Left ventricle myocardium inferior (tissue), 1 donor: Measurements from ENCODE around the gene PTCD1. TPM values are rescaled to one million over a fixed set of nuclear protein-coding genes. Genes with fewer than 3 reads are reported as not detected.

Experiments used
- DNase-seq: peaks from one replicate; pipeline ENCODE4 v3.0.0-alpha.2; 2020
- H3K27ac ChIP-seq: fragments of 200-600 bp; replicated peaks from 2 replicates; pipeline ENCODE4 v1.8.0; 2021
- H3K27me3 ChIP-seq: fragments of 200-600 bp; 2 replicates; pipeline ENCODE4 v1.8.0; 2021; ENCODE audit warnings: low read depth
- H3K36me3 ChIP-seq: fragments of 200-600 bp; 2 replicates; pipeline ENCODE4 v1.8.0; 2021
- H3K4me1 ChIP-seq: fragments of 200-600 bp; 2 replicates; pipeline ENCODE4 v1.8.0; 2021
- H3K4me3 ChIP-seq: fragments of 200-600 bp; 2 replicates; pipeline ENCODE4 v1.8.0; 2021; ENCODE audit warnings: mild to moderate bottlenecking, moderate library complexity
- H3K9me3 ChIP-seq: fragments of 200-600 bp; replicated peaks from 2 replicates; pipeline ENCODE4 v1.8.0; 2021
- CTCF ChIP-seq: fragments of 200-600 bp; IDR thresholded peaks from 2 replicates; pipeline ENCODE4 v1.8.0; 2021; ENCODE audit warnings: antibody characterized with exemption, mild to moderate bottlenecking, borderline replicate concordance
- intact Hi-C: fragments of 100-400 bp; cut with micrococcal nuclease; formaldehyde crosslinking; loops from one replicate; pipeline ENCODE4 v1.11.0; 2022
- total RNA-seq: library from RNA; stranded (reverse); fragmentation: NEBNext Ultra II Directional; extraction: Animal tissue kit (Norgen Biotek cat#: 25700); gene quantifications from one replicate; pipeline ENCODE4 v1.2.1, GENCODE V29; 2021
- donor health status: DM: no; HTN: yes; CAD: no; lungs with severe emphysema.

Gene PTCD1
- total RNA-seq, 1 donor from 2014 or later = 4.3 TPM

DNA sequence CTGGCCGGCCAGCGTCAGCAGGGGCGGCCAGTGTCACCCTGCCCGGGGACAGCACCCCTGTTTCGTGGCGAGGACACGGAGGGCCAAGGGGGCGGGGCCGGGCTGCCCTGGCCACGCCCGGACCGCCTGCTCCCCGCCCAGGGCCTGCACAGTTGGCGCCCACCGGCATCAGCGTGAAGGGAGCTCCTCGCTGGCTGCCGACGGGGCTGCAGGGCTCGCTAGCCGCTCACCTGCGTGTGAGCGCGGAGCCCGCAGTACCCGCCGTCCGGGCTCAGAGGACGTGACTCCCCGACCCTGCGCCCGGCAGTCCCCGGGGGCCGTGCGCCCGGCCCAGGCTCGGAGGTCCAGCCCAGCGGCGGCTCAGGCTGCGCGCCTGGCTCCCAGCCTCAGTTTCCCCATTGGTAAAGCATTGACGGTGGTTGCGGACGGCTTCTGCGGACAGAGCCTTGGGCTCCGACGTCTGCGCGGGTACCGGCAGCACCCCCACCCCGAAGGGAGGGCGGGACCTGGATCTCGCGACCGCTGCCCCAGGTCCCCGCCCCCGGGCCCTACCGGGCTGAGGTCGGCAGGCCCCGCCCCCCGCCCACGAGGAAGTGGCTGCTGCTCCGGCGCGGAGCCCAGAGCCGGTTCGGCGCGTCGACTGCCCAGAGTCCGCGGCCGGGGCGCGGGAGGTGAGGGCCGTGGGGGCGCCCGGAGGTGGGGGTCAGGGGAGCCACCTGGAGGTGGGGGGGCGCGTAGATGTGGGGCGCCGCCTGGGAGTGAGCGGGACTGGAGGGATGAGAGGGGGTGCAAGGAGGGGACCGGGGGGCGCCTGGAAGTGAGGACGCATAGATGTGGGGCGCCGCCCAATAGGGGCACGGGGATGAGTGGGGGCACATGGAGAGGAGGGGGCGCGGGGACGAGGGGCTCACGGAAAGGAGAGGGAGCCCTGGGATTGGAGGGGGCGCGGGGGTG is 64.2 kb downstream of the PTCD1 start, which contains the start of gene ARPC1B:
ARPC1B (plus strand) TSS at position 620 of the 954 bp plus-strand sequence. CDS start 10,985 bp downstream, outside the sequence.
- intact Hi-C loops = no loop called here
- peak; percentile 88 for DNase-seq
- H3K4me1 ChIP-seq = peaks cover 65% of the 10 kb centered on the region
- H3K9me3 ChIP-seq = no peaks in the 10 kb centered on the region
- peak within 1 kb of the TSS; percentile 93 for H3K4me3 ChIP-seq
- H3K27me3 ChIP-seq = no peaks in the 10 kb centered on the region
- no peak for TF ChIP-seq CTCF
- peak within 1 kb of the TSS; percentile 97 for H3K27ac ChIP-seq
- H3K36me3 ChIP-seq = peaks cover 18% of the 10 kb centered on the region

DNA sequence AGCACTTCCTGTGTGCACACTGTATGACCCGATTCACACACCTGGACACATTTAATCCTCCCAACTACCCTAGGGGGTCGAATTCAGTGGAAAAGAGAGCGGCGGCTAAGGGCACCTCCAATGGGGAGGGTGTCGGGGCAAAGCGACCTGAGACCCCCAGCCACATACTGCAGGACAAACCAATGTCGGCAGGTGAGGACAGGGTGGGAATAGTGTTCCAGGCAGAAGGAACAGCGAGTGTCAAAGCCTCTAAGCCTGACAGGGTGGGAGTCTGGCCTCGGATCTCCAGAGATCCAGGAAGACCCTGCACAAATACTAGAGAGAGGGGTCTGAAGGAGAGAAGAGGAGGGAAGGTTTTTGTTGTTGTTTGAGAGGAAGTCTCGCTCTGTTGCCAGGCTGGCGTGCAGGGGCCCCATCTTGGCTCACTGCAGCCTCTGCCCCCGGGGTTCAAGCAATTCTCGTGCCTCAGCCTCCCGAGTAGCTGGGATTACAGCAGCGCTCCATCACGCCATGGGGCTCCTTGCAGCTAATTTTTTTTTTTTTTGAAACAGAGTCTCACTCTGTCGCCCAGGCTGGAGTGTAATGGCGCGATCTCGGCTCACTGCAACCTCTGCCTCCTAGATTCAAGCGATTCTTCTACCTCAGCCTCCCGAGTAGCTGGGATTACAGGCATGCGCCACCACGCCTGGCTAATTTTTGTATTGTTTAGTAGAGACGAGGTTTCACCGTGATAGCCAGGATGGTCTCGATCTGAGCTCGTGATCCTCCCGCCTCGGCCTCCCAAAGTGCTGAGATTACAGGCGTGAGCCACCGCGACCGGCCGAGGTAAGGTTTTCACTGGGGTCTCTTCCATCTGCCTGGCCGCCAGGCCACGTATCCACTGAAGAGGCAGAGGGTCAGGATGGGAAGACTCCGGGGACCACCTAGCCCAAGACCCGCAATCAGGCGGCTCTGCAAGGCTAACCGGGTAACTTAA is 65.2 kb downstream of the PTCD1 start:
- Histone ChIP-seq H3K4me1 (peaks cover 55% of the 10 kb centered on the region), H3K36me3 (peaks cover 25% of the 10 kb centered on the region), H3K9me3 (no peaks in the 10 kb centered on the region), H3K27me3 (no peaks in the 10 kb centered on the region), H3K4me3 (peak overlapping the region; percentile 93), H3K27ac (peak overlapping the region; percentile 97)
- intact Hi-C loops = no loop called here
- TF ChIP-seq CTCF = no peak
- DNase-seq = no peak

GRCh38 chr7:99372275-99373090 is 66.1 kb downstream of the PTCD1 start:
- H3K27ac ChIP-seq = peak overlapping the region; percentile 97
- H3K4me1 ChIP-seq = peaks cover 46% of the 10 kb centered on the region
- no peak for DNase-seq
- no peaks in the 10 kb centered on the region for H3K27me3 ChIP-seq
- H3K9me3 ChIP-seq = no peaks in the 10 kb centered on the region
- intact Hi-C loops = no loop called here
- peaks cover 18% of the 10 kb centered on the region for H3K36me3 ChIP-seq
- H3K4me3 ChIP-seq = peak overlapping the region; percentile 29
- no peak for TF ChIP-seq CTCF

DNA sequence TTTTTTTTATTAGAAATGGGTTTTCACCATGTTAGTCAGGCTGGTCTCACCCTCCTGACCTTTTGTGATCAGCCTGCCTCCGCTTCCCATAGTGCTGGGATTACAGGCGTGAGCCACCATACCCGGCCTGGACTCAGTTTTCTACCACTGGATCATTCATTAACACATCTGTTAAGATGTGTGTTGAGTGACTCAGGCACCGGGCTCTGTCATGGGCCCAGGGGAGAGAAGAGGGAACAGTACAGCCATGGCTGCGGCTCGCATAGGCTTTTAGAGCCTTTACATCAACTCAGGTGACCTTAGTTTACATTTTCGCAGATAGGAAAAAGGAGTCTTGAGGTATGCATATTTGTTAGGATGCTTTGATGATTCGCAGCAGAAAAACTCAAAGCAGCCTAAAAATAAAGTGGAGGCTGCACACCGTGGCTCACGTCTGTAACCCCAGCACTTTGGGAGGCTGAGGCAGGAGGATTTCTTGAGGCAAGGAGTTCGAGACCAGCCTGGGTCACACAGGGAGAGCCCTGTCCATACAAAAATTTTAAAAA is 67.2 kb downstream of the PTCD1 start:
- no peak overlapping the region for H3K4me3 ChIP-seq
- DNase-seq = no peak
- H3K27ac ChIP-seq = no peak overlapping the region
- H3K27me3 ChIP-seq = no peaks in the 10 kb centered on the region
- peaks cover 38% of the 10 kb centered on the region for H3K4me1 ChIP-seq
- intact Hi-C loops = no loop called here
- H3K36me3 ChIP-seq = peaks cover 22% of the 10 kb centered on the region
- H3K9me3 ChIP-seq = no peaks in the 10 kb centered on the region
- no peak for TF ChIP-seq CTCF
